T-cell (primary cell): ENCODE data around the gene STXBP1. TPM values are rescaled to one million over a fixed set of nuclear protein-coding genes. Genes with fewer than 3 reads are reported as not detected.
A peak's percentile ranks its signal among the peaks of the same experiment; 100 is the strongest.

Experiments used
- ATAC-seq, 4 experiments: fragments of 200-7000 bp in 3 of 4; fragments of 150-1000 bp in 1 of 4; cut with Tn5 transposase; replicated peaks in 1 of 4; 1 replicate in 3 of 4; 2 replicates in 1 of 4; pipeline ENCODE4 v1.10.0; 2021; ENCODE audit warnings: moderate library complexity in 3 of 4, mild to moderate bottlenecking in 2 of 4, moderate number of reproducible peaks in 1 of 4
- CTCF ChIA-PET, 2 donors: fragments of 300-600 bp; sonication (Branson Sonifier 250); formaldehyde crosslinking; loops; one replicate each; lab custom pipeline; 2022; ENCODE audit warnings: antibody characterized with exemption in 2 of 2; lab: Charles Lee
- POLR2A ChIA-PET, 2 donors: fragments of 300-600 bp; sonication (Branson Sonifier 250); formaldehyde crosslinking; loops; one replicate each; lab custom pipeline; 2022; ENCODE audit warnings: antibody characterized with exemption in 2 of 2; lab: Charles Lee
- DNase-seq, 35 experiments: peaks; one replicate each; pipeline versions ENCODE4 v3.0.0 to v3.0.0-alpha.2; 2013 to 2023
- H3K27ac ChIP-seq: one replicate; pipeline ENCODE4 v1.5.1; 2013; ENCODE audit warnings: low read length
- H3K27me3 ChIP-seq, 2 experiments: replicated peaks in 1 of 2; 1 replicate in 1 of 2; 2 replicates in 1 of 2; pipeline versions ENCODE4 v1.6.1 to v1.7.0; 2013; ENCODE audit warnings: low read length in 1 of 2, mixed read lengths in 1 of 2; ENCODE audit not compliant: control insufficient read depth in 2 of 2, insufficient read depth in 2 of 2; ENCODE audit errors: extremely low read depth in 1 of 2
- H3K36me3 ChIP-seq, 2 donors: 1 replicate in 1 of 2; 2 replicates in 1 of 2; pipeline versions ENCODE4 v1.6.1 to v1.7.0; 2013; ENCODE audit warnings: low read length in 1 of 2; ENCODE audit not compliant: control insufficient read depth in 2 of 2, insufficient read depth in 1 of 2; ENCODE audit errors: extremely low read depth in 1 of 2
- H3K4me1 ChIP-seq, 2 experiments: 1 replicate in 1 of 2; 2 replicates in 1 of 2; pipeline versions ENCODE4 v1.6.1 to v1.7.0; 2013; ENCODE audit warnings: low read length in 2 of 2, mixed read lengths in 1 of 2; ENCODE audit not compliant: insufficient read depth in 2 of 2, control insufficient read depth in 1 of 2; ENCODE audit errors: extremely low read depth in 1 of 2
- H3K4me3 ChIP-seq, 2 donors: 1 replicate in 1 of 2; 2 replicates in 1 of 2; pipeline versions ENCODE4 v1.5.1 to v1.7.0; 2013; ENCODE audit warnings: mild to moderate bottlenecking in 2 of 2, low read length in 1 of 2, moderate library complexity in 1 of 2; ENCODE audit not compliant: control insufficient read depth in 1 of 2; ENCODE audit errors: extremely low read depth in 1 of 2
- H3K9me3 ChIP-seq: 2 replicates; pipeline ENCODE4 v1.7.0; 2013
- H3K27ac Mint-ChIP-seq, 2 donors: one replicate each; pipeline ENCODE4 v1.8.0; 2020 to 2021; ENCODE audit warnings: mild to moderate bottlenecking in 2 of 2, mixed read lengths in 2 of 2
- H3K27me3 Mint-ChIP-seq, 2 donors: one replicate each; pipeline ENCODE4 v1.8.0; 2021 to 2022; ENCODE audit warnings: mixed read lengths in 2 of 2
- H3K36me3 Mint-ChIP-seq: one replicate; pipeline ENCODE4 v1.8.0; 2021; ENCODE audit warnings: mixed read lengths
- H3K4me1 Mint-ChIP-seq, 3 donors: one replicate each; pipeline ENCODE4 v1.8.0; 2020 to 2022; ENCODE audit warnings: mixed read lengths in 3 of 3, mild to moderate bottlenecking in 1 of 3
- H3K4me3 Mint-ChIP-seq, 3 donors: one replicate each; pipeline ENCODE4 v1.8.0; 2020 to 2022; ENCODE audit warnings: mild to moderate bottlenecking in 3 of 3, mixed read lengths in 3 of 3, moderate library complexity in 3 of 3
- H3K9me3 Mint-ChIP-seq, 3 donors: one replicate each; pipeline ENCODE4 v1.8.0; 2020 to 2022; ENCODE audit warnings: mixed read lengths in 3 of 3
- WGBS: methylation state at CpG from one replicate; pipeline ENCODE4 v1.1.5; 2013; ENCODE audit warnings: missing lambda C conversion rate; ENCODE audit not compliant: insufficient coverage; 5-methylcytosine and 5-hydroxymethylcytosine counted together
- total RNA-seq, 35 experiments: library from RNA in 6 of 35; stranded (reverse) in 6 of 35; fragments of 120-200 nt in 1 of 35; gene quantifications; one replicate each; pipeline versions ENCODE4 v1.2.1 to v1.2.4 and lab custom pipeline; 2013 to 2026

Gene STXBP1
- 10 to 100 TPM in 4 of 5 donors, 1 to 10 TPM in 1; 3.8 to 18.2 (median 17.3) TPM for total RNA-seq
- total RNA-seq (2013), result 3.1 TPM
- total RNA-seq (lab: John Stamatoyannopoulos, UW), result 0.82 to 11.1 (median 3.8) reads per million in 29 experiments

- no peak within 1 kb of the TSS for H3K27ac ChIP-seq
- H3K36me3 Mint-ChIP-seq, result no peaks in the 10 kb centered on the region
- CTCF ChIA-PET, result interaction anchor here in 1 of 2 donors (1.0 kb wide), 1 partner anchor 123 kb away, joined by 3 read pairs; the partner anchor contains the start of gene TOR2A
- H3K27me3 ChIP-seq, result peaks cover 7 to 36% of the 10 kb centered on the region in 2 experiments
- peak; percentile 48 to 92 (median 69) for DNase-seq
- no peaks in the 10 kb centered on the region for H3K36me3 ChIP-seq
- H3K4me3 ChIP-seq, result peak within 1 kb of the TSS; percentile 61 to 69
- H3K27me3 Mint-ChIP-seq, result peaks cover 3 to 18% of the 10 kb centered on the region in 2 donors
- ATAC-seq, result peak; percentile 81 to 86 (median 82)
- POLR2A ChIA-PET, result interaction anchor here in 1 of 2 donors (0.5 to 0.6 kb wide), 3 partner anchors 10 to 190 kb away, joined by 3 to 4 read pairs (median 4); partner anchors contain the start of gene FPGS
- WGBS, result under 1% methylated on average over 90 of the region's 102 CpGs
- peak within 1 kb of the TSS; percentile 24 to 77 for H3K27ac Mint-ChIP-seq
- no peaks in the 10 kb centered on the region for H3K9me3 ChIP-seq
- H3K4me1 Mint-ChIP-seq, result peaks cover 30 to 42% (median 34%) of the 10 kb centered on the region in 3 donors
- peaks cover 5 to 33% of the 10 kb centered on the region in 2 experiments for H3K4me1 ChIP-seq
- no peaks in the 10 kb centered on the region for H3K9me3 Mint-ChIP-seq
- peak within 1 kb of the TSS; percentile 90 to 94 (median 91) for H3K4me3 Mint-ChIP-seq
Measured at GRCh38 chr9:127611899-127612790, at the start of gene STXBP1. TSS of gene STXBP1 (plus strand) at chr9:127612277. CDS start at chr9:127612404, 127 bp downstream.

DNA sequence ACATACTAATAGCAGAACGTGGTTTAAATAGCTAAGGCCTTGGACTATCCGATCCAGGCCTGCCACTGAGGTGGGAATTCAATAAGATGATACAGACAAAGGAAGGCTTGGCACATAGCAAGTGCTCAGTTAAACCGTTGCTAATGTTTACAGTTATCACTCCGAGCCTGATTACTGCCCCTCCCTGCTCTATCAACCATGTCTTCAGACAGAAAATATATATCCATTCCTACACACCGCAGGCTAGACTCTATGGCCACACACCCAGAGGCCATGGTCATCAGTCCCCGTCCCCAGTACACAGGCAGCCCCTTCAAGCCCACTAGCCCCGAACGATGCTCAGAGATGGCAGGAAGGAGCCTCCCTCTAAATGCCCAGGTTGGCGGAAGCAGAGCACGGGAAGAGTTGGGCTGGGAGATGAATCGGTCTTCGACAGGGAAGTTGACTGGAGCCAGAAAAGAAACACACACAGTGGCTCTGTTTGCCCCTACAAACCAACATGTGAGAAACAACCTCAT lies 49.7 kb upstream of the STXBP1 start:
- ATAC-seq (no peak), DNase-seq (no peak)
- no peak overlapping the region for H3K4me3 ChIP-seq
- 86% methylated on average over 3 of the region's 12 CpGs for WGBS
- no peaks in the 10 kb centered on the region for H3K9me3 ChIP-seq
- Mint-ChIP-seq H3K4me1 (peaks cover 48 to 64% (median 48%) of the 10 kb centered on the region in 3 donors), H3K4me3 (no peak overlapping the region), H3K9me3 (no peaks in the 10 kb centered on the region), H3K36me3 (peaks cover 4% of the 10 kb centered on the region), H3K27me3 (no peaks in the 10 kb centered on the region), H3K27ac (peak overlapping the region; percentile 65 to 72)
- no peak overlapping the region for H3K27ac ChIP-seq
- H3K36me3 ChIP-seq, result no peaks in the 10 kb centered on the region
- ChIA-PET CTCF (no interaction called here), POLR2A (no interaction called here)
- H3K4me1 ChIP-seq, result peaks cover 12 to 47% of the 10 kb centered on the region in 2 experiments
- no peaks in the 10 kb centered on the region for H3K27me3 ChIP-seq

DNA sequence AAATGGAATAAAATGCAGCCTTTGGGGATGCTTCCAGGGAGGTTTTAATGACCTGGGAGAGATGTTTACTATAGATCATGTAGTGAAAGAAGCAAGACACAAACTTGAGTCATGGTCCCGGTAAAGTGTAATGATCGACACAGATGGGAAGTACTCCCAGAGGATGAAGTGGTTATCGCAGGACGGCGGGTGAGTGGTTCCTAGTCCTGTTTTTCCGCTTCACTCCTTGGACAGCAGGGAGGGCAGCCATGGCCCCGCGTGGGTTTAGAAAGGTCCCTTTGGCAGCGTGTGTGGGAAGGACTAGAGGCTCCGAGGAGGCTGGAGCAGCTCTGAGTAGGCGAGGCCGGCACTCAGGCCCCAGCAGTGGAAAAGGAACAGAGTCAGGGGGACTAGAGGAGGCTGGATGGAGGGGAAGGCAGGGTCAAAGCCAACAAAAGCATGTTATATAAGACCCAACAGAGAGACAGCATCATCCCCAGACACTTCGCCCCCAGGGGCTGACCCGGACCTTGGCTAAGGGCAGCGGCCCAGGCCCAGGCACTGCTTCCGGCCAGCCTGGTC lies 49.2 kb upstream of the STXBP1 start:
- no peaks in the 10 kb centered on the region for H3K27me3 Mint-ChIP-seq
- no peak overlapping the region for H3K4me3 Mint-ChIP-seq
- ChIA-PET CTCF (no interaction called here), POLR2A (no interaction called here)
- peak overlapping the region in 1 of 2 donors; percentile 59 for H3K27ac Mint-ChIP-seq
- no peaks in the 10 kb centered on the region for H3K9me3 Mint-ChIP-seq
- ATAC-seq (no peak), DNase-seq (no peak)
- peaks cover 48 to 64% (median 54%) of the 10 kb centered on the region in 3 donors for H3K4me1 Mint-ChIP-seq
- peaks cover 4% of the 10 kb centered on the region for H3K36me3 Mint-ChIP-seq
- Histone ChIP-seq H3K27me3 (no peaks in the 10 kb centered on the region), H3K4me1 (peaks cover 8 to 47% of the 10 kb centered on the region in 2 experiments), H3K27ac (no peak overlapping the region), H3K9me3 (no peaks in the 10 kb centered on the region), H3K4me3 (no peak overlapping the region), H3K36me3 (no peaks in the 10 kb centered on the region)
- WGBS, result 97% methylated on average over 7 of the region's 16 CpGs

DNA sequence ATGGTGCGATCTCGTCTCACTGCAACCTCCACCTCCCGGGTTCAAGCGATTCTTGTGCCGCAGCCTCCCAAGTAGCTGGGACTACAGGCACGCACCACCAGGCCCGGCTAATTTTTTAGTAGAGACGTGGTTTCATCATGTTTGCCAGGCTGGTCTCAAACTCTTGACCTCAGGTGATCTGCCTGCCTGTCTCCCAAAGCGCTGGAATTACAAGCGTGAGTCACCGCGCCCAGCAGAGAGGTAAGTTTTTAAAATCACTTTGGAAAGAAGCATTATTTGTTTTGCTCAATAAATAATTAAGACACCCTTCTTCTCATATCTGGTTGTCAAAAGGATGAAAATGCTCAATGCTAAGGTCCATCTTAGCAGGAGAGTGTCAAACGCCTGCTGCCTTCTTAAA lies 48.5 kb upstream of the STXBP1 start:
- ChIA-PET POLR2A (no interaction called here), CTCF (no interaction called here)
- no peaks in the 10 kb centered on the region for H3K9me3 Mint-ChIP-seq
- Histone ChIP-seq H3K27ac (no peak overlapping the region), H3K27me3 (no peaks in the 10 kb centered on the region), H3K36me3 (no peaks in the 10 kb centered on the region), H3K4me1 (peaks cover 2 to 47% of the 10 kb centered on the region in 2 experiments), H3K4me3 (no peak overlapping the region), H3K9me3 (no peaks in the 10 kb centered on the region)
- no peak overlapping the region for H3K27ac Mint-ChIP-seq
- WGBS, result 96% methylated on average over 7 of the region's 13 CpGs
- no peak for DNase-seq
- no peak for ATAC-seq
- H3K4me3 Mint-ChIP-seq, result no peak overlapping the region
- H3K36me3 Mint-ChIP-seq, result peaks cover 4% of the 10 kb centered on the region
- H3K27me3 Mint-ChIP-seq, result no peaks in the 10 kb centered on the region
- H3K4me1 Mint-ChIP-seq, result peaks cover 41 to 57% (median 49%) of the 10 kb centered on the region in 3 donors

GRCh38 chr9:127565231-127565630 lies 46.8 kb upstream of the STXBP1 start:
- H3K4me1 ChIP-seq, result peaks cover 8 to 41% of the 10 kb centered on the region in 2 experiments
- H3K36me3 ChIP-seq, result no peaks in the 10 kb centered on the region
- ATAC-seq (no peak), DNase-seq (no peak)
- Mint-ChIP-seq H3K9me3 (no peaks in the 10 kb centered on the region), H3K4me3 (no peak overlapping the region), H3K4me1 (peaks cover 36 to 49% (median 42%) of the 10 kb centered on the region in 3 donors), H3K27ac (no peak overlapping the region), H3K36me3 (peaks cover 4% of the 10 kb centered on the region), H3K27me3 (no peaks in the 10 kb centered on the region)
- ChIA-PET CTCF (no interaction called here), POLR2A (interaction anchor here in 1 of 2 donors (0.6 kb wide), 2 partner anchors 46 to 448 kb away, joined by 3 to 7 read pairs; no protein-coding TSS in a partner anchor)
- WGBS, result 91% methylated on average over 5 of the region's 11 CpGs
- H3K27me3 ChIP-seq, result no peaks in the 10 kb centered on the region
- H3K4me3 ChIP-seq, result no peak overlapping the region
- no peak overlapping the region for H3K27ac ChIP-seq
- no peaks in the 10 kb centered on the region for H3K9me3 ChIP-seq
